ENCODE data around the gene NUP205.

DNA sequence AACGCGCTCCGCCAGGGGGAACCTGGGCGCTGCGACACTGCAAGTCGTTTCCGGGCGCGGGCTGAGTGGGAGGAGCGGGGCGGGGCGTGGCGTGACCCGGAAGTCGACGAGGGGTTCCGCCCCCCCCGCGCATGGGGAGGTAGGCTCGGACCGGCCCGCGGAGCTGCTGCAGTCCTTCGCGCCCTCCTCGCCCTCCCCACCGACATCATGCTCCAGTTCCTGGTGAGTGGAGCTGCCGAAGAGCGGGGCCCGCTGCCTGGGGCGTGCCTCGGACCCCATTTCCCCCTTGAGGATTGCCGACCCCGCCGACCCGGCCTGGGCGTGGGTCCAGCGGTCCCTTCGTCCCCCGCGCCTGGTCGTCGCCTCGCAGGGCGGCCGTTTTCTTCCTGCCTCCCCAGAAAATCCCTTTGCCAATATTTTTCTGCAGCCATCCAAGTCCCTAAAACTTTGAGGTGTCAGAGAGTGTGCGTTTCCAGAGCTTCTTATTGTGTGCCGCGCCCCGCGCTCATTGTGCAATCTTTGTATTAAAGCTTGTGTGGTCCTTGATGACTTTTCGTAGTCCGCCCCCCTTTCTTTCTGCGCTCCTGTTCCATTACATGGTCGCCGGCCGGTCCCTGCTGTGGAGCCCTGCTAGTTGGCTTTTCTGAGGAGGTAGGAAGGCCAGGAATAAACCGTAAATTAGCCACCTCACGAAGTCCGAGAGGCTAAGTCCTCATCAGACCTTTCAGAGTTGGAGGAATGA lies 104.8 kb downstream of the NUP205 start, which contains the start of gene STMP1:
- TF ChIP-seq TAF1 (IDR thresholded peaks at IDR 0.05; ENCODE audit: low read depth, low read length) (peak; percentile 44; the same call in 1 of the 2 replicates), POLR2AphosphoS5 (IDR thresholded peaks at IDR 0.05; ENCODE audit: low read depth, low read length) (peak; percentile 84; the same call in 1 of the 2 replicates), POLR2A (IDR thresholded peaks at IDR 0.05; ENCODE audit: low read depth, low read length) (peak; percentile 79), SPI1 (IDR thresholded peaks at IDR 0.05; ENCODE audit: low read depth, low read length) (no peak), POU2F2 (IDR thresholded peaks at IDR 0.05; ENCODE audit: low read depth, low read length) (peak; percentile 67; the same call in 1 of the 2 replicates), PAX5 (IDR thresholded peaks at IDR 0.05; ENCODE audit: insufficient read depth, low read length, severe bottlenecking) (no peak)

Measured in GM12891 (cell line).